ENCODE measurements around the gene SCTR. TPM values are rescaled to one million over a fixed set of nuclear protein-coding genes. Genes with fewer than 3 reads are reported as not detected.
"Not testable (repeated sequence)": the region's sequence is repeated elsewhere in the genome, so short reads cannot be mapped to it uniquely, and the experiment has no call there.

The SCTR gene
- total RNA-seq, 3 donors from 2014 or later, result not detected

- no peaks in the 10 kb centered on the region for H3K4me1 Mint-ChIP-seq (ENCODE audit: low read depth)
- peaks cover 8% of the 10 kb centered on the region for H3K27me3 Mint-ChIP-seq (ENCODE audit: low read depth)
- no peak overlapping the region for H3K4me3 Mint-ChIP-seq
- no peaks in the 10 kb centered on the region for H3K9me3 Mint-ChIP-seq
- no peak for DNase-seq
- H3K36me3 Mint-ChIP-seq (ENCODE audit: insufficient read depth), result no peaks in the 10 kb centered on the region
- no peak for ATAC-seq
These were observed 119.1 kb downstream of the SCTR start for GRCh38 chr2:119405151-119405550.

- not testable (repeated sequence) for ATAC-seq
These were observed 120.7 kb downstream of the SCTR start for GRCh38 chr2:119403618-119404017.

GRCh38 chr2:119402645-119403560 is 121.4 kb downstream of the SCTR start:
- no peak for DNase-seq
- Mint-ChIP-seq H3K27me3 (ENCODE audit: low read depth) (peaks cover 5% of the 10 kb centered on the region), H3K4me1 (ENCODE audit: low read depth) (no peaks in the 10 kb centered on the region), H3K4me3 (no peak overlapping the region), H3K9me3 (no peaks in the 10 kb centered on the region), H3K36me3 (ENCODE audit: insufficient read depth) (no peaks in the 10 kb centered on the region)
- ATAC-seq, result no peak

More at GRCh38 chr2:119403618-119404017, 120.7 kb downstream of the SCTR start:
- not testable (repeated sequence) for H3K4me1 Mint-ChIP-seq (ENCODE audit: low read depth); DNase-seq; H3K4me3 Mint-ChIP-seq; H3K27me3 Mint-ChIP-seq (ENCODE audit: low read depth); H3K36me3 Mint-ChIP-seq (ENCODE audit: insufficient read depth); H3K9me3 Mint-ChIP-seq

- DNase-seq, result no peak
- Mint-ChIP-seq H3K4me3 (no peak overlapping the region), H3K9me3 (no peaks in the 10 kb centered on the region), H3K4me1 (ENCODE audit: low read depth) (no peaks in the 10 kb centered on the region), H3K27me3 (ENCODE audit: low read depth) (peaks cover 5% of the 10 kb centered on the region), H3K36me3 (ENCODE audit: insufficient read depth) (no peaks in the 10 kb centered on the region)
- no peak for ATAC-seq
These were observed 122.2 kb downstream of the SCTR start for GRCh38 chr2:119402106-119402505.

GRCh38 chr2:119397196-119397595 is 127.1 kb downstream of the SCTR start:
- ATAC-seq (no peak), DNase-seq (no peak)
- H3K9me3 Mint-ChIP-seq, result no peaks in the 10 kb centered on the region
- no peaks in the 10 kb centered on the region for H3K4me1 Mint-ChIP-seq (ENCODE audit: low read depth)
- peaks cover 3% of the 10 kb centered on the region for H3K27me3 Mint-ChIP-seq (ENCODE audit: low read depth)
- no peaks in the 10 kb centered on the region for H3K36me3 Mint-ChIP-seq (ENCODE audit: insufficient read depth)
- no peak overlapping the region for H3K4me3 Mint-ChIP-seq

GRCh38 chr2:119393971-119394748 is 130.1 kb downstream of the SCTR start:
- DNase-seq, result no peak
- Mint-ChIP-seq H3K27me3 (ENCODE audit: low read depth) (peaks cover 3% of the 10 kb centered on the region), H3K36me3 (ENCODE audit: insufficient read depth) (no peaks in the 10 kb centered on the region), H3K4me1 (ENCODE audit: low read depth) (no peaks in the 10 kb centered on the region), H3K4me3 (no peak overlapping the region), H3K9me3 (no peaks in the 10 kb centered on the region)
- no peak for ATAC-seq

Other genes starting within 250 kb of the SCTR start
- gene C2orf76, start 157.6 kb downstream of the SCTR start, total RNA-seq, result 10 to 100 TPM; 10.7 to 12.6 (median 10.9) TPM
- 10 to 100 TPM; 89.7 to 99.8 (median 93.8) TPM for gene DBI, start 157.5 kb downstream of the SCTR start, total RNA-seq
- under 1 TPM in 2 of 3 donors, not detected in 1; 0.11 to 0.27 TPM for gene TMEM37, start 92.6 kb downstream of the SCTR start, total RNA-seq
- not detected for gene CFAP221, start 20.0 kb upstream of the SCTR start, total RNA-seq
- gene TMEM177, start 154.7 kb upstream of the SCTR start, total RNA-seq, result 10 to 100 TPM; 13.6 to 19.3 (median 16.4) TPM
- 10 to 100 TPM; 19.3 to 20.4 (median 19.3) TPM for gene PTPN4, start 235.4 kb upstream of the SCTR start, total RNA-seq

Data from activated T-cell treated with anti-CD3 and anti-CD28 coated beads, Interleukin-2, amount 50 U/mL, for 4 hours (primary cell).